Fibroblast of lung (primary cell): ENCODE data around the gene OLFM1.

Experiments used
- EZH2 ChIP-seq: IDR thresholded peaks from 2 replicates; pipeline ENCODE4 v1.5.1; 2012; ENCODE audit warnings: low read length, control low read depth, mild to moderate bottlenecking; ENCODE audit errors: missing control alignments
- TF ChIP-seq, protein P1 (sequence below), 2 donors: IDR thresholded peaks in 1 of 2; conservative IDR thresholded peaks in 1 of 2; 1 replicate in 1 of 2; 2 replicates in 1 of 2; pipeline ENCODE4 v1.5.1; 2011 to 2012; ENCODE audit warnings: low read length in 2 of 2, control low read depth in 1 of 2, inconsistent platforms in 1 of 2, low read depth in 1 of 2, mild to moderate bottlenecking in 1 of 2

DNA sequence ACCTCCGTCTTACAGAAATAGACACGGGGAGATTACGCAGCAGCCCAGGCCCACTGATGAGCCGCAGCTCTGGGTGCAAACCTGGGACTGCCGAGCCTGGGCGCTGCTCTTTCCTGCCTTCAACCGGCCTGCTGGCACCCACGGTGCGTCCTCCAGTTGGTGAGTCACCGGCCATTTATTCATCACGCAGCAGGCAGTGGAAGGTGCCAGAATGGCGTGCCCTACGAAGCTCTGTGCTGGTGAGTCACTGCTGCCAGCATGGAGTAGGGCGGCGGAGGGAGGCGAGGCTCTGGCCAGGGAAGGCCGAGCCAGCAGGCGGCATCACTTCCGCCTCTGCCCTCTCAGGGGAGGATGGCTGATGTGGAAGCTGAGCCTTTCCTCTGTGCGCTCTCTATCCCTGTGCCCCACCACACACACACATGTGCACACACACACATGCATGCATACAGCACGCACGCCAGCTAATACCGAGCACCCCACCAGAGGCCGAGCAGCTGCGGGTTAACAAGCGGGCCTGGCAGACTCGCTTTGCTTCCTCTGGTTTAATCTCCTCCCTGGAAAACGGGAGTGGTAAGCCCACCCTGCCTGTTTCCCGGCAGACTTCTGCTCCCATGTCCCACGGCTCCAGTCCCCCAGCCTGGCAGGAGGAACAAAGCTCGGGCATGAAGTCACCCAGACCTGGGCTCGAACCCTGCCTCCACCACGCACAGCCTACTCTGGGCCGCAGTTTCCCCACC is 39.2 kb downstream of the OLFM1 start:
- no peak for TF ChIP-seq EZH2
- TF ChIP-seq, protein P1, sequence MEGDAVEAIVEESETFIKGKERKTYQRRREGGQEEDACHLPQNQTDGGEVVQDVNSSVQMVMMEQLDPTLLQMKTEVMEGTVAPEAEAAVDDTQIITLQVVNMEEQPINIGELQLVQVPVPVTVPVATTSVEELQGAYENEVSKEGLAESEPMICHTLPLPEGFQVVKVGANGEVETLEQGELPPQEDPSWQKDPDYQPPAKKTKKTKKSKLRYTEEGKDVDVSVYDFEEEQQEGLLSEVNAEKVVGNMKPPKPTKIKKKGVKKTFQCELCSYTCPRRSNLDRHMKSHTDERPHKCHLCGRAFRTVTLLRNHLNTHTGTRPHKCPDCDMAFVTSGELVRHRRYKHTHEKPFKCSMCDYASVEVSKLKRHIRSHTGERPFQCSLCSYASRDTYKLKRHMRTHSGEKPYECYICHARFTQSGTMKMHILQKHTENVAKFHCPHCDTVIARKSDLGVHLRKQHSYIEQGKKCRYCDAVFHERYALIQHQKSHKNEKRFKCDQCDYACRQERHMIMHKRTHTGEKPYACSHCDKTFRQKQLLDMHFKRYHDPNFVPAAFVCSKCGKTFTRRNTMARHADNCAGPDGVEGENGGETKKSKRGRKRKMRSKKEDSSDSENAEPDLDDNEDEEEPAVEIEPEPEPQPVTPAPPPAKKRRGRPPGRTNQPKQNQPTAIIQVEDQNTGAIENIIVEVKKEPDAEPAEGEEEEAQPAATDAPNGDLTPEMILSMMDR (conservative IDR thresholded peaks at IDR 0.05 in 1 of 2, IDR thresholded peaks at IDR 0.05 in 1 of 2; ENCODE audit: low read depth in 1 of 2, low read length in 2 of 2), result no peak
